ENCODE measurements around the gene POLR3G. TPM values are rescaled to one million over a fixed set of nuclear protein-coding genes. Genes with fewer than 3 reads are reported as not detected.

POLR3G gene
- total RNA-seq, 2 experiments from 2014 or later: 8.6 to 10.4 TPM

GRCh38 chr5:90562341-90562740 is 87.7 kb downstream of the POLR3G start:
- H3K4me3 Mint-ChIP-seq: no peak overlapping the region
- H3K36me3 Mint-ChIP-seq: no peaks in the 10 kb centered on the region
- no peak for ATAC-seq
- DNase-seq: no peak
- CTCF ChIA-PET: no interaction called here
- no peak overlapping the region for H3K27ac Mint-ChIP-seq
- peaks cover 12% of the 10 kb centered on the region for H3K4me1 Mint-ChIP-seq
- H3K9me3 Mint-ChIP-seq (ENCODE audit: low read depth): no peaks in the 10 kb centered on the region
- H3K27me3 Mint-ChIP-seq: peaks cover 45% of the 10 kb centered on the region

GRCh38 chr5:90563108-90563507 is 88.4 kb downstream of the POLR3G start:
- DNase-seq (no peak), ATAC-seq (no peak)
- Mint-ChIP-seq H3K36me3 (no peaks in the 10 kb centered on the region), H3K27me3 (peaks cover 40% of the 10 kb centered on the region), H3K27ac (no peak overlapping the region), H3K4me1 (peaks cover 9% of the 10 kb centered on the region), H3K4me3 (no peak overlapping the region), H3K9me3 (ENCODE audit: low read depth) (no peaks in the 10 kb centered on the region)
- CTCF ChIA-PET: no interaction called here

Other genes starting within 250 kb of the POLR3G start
- 10 to 100 TPM; 28.0 TPM for gene CETN3, start 65.1 kb upstream of the POLR3G start, total RNA-seq
- gene MBLAC2, start 93 bp upstream of the POLR3G start, total RNA-seq: 1 to 10 TPM; 4.7 to 6.0 TPM
- gene LYSMD3, start 54.7 kb downstream of the POLR3G start, total RNA-seq: 10 to 100 TPM; 15.5 to 16.8 TPM
- gene ADGRV1, start 83.9 kb downstream of the POLR3G start, total RNA-seq: under 1 TPM in 1 of 2 experiments, not detected in 1; 0.18 TPM